Fibroblast of lung (primary cell): ENCODE results near the gene SSBP3.

ENCODE experiments used
- EZH2 ChIP-seq: IDR thresholded peaks from 2 replicates; pipeline ENCODE4 v1.5.1; 2012; ENCODE audit warnings: low read length, control low read depth, mild to moderate bottlenecking; ENCODE audit errors: missing control alignments
- TF ChIP-seq, protein P1 (sequence below), 2 donors: IDR thresholded peaks in 1 of 2; conservative IDR thresholded peaks in 1 of 2; 1 replicate in 1 of 2; 2 replicates in 1 of 2; pipeline ENCODE4 v1.5.1; 2011 to 2012; ENCODE audit warnings: low read length in 2 of 2, control low read depth in 1 of 2, inconsistent platforms in 1 of 2, low read depth in 1 of 2, mild to moderate bottlenecking in 1 of 2

DNA sequence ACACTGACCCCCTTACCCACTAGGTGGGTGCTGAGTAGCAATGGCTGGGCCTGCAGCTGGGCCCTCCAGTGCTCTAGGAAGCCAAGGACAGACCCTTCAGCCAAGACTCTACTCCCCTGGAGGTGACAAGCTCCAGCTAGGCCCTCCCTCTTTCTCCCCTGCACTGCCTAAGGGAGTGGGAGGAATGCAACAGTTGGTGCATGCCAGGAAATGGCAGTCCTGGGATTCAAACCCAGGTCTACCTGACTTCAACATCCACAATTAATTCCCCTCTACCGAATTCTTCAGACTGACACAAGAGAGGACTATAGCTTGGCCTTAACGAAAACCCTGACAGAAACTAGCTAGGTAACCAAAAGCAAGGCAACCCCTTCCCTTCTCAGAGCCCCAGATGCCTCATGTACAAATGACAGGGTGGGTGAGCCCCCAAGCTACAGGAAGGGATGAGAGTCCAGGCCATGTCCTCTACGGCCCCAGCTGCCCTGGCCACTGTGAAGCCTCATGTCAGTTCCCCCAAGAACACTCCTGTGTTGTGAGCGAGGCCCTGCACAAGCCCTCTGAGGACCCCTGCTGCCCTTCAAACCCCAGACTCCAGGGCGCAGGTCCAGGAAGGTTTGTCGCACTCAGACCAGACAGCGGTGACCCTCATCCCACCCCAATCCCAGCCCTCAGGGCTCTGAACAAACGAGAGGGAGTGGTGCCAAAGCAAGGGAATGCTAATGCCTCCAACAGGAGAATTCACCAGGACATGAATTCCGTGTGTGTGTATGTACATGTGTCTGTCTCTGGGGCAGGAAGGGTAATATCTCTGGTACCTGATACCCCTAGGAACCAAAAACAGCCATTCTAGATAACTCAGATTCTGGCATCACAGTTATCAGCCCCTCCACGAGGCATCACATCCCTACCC, 113.9 kb downstream of the SSBP3 start:
- TF ChIP-seq, protein P1, sequence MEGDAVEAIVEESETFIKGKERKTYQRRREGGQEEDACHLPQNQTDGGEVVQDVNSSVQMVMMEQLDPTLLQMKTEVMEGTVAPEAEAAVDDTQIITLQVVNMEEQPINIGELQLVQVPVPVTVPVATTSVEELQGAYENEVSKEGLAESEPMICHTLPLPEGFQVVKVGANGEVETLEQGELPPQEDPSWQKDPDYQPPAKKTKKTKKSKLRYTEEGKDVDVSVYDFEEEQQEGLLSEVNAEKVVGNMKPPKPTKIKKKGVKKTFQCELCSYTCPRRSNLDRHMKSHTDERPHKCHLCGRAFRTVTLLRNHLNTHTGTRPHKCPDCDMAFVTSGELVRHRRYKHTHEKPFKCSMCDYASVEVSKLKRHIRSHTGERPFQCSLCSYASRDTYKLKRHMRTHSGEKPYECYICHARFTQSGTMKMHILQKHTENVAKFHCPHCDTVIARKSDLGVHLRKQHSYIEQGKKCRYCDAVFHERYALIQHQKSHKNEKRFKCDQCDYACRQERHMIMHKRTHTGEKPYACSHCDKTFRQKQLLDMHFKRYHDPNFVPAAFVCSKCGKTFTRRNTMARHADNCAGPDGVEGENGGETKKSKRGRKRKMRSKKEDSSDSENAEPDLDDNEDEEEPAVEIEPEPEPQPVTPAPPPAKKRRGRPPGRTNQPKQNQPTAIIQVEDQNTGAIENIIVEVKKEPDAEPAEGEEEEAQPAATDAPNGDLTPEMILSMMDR (conservative IDR thresholded peaks at IDR 0.05 in 1 of 2, IDR thresholded peaks at IDR 0.05 in 1 of 2; ENCODE audit: low read depth in 1 of 2, low read length in 2 of 2), result no peak
- TF ChIP-seq EZH2, result no peak
